KG1 (cell line): ENCODE data around the gene GOLGA3.
"Not testable (repeated sequence)": the region's sequence is repeated elsewhere in the genome, so short reads cannot be mapped to it uniquely, and the experiment has no call there.

Source experiments
- DNase-seq: peaks from one replicate; lab custom pipeline; 2025; lab: John Stamatoyannopoulos, UW

GOLGA3 gene

DNA sequence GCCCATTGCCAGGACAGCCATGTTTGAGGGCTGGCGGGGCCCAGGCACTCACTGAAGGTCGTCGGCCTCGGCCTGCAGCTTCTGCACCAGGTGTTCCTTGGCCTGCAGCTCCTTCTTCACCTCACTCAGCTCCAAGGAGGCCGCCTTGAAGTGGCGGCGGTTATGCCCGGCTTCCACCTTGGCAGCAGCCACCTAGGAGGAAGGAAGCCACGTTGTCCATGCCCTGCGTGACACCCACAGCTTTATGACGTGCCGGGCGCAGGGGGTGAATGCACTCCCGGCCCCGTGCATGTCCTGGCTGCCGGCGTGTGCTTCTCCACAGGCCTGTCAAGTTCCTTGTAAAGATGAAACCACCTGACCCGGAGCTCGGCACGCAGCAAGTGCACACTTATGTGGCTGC lies 51.1 kb downstream of the GOLGA3 start:
- DNase-seq: no peak

- DNase-seq: no peak
Measured at GRCh38 chr12:132776816-132777568, 51.7 kb downstream of the GOLGA3 start.

DNA sequence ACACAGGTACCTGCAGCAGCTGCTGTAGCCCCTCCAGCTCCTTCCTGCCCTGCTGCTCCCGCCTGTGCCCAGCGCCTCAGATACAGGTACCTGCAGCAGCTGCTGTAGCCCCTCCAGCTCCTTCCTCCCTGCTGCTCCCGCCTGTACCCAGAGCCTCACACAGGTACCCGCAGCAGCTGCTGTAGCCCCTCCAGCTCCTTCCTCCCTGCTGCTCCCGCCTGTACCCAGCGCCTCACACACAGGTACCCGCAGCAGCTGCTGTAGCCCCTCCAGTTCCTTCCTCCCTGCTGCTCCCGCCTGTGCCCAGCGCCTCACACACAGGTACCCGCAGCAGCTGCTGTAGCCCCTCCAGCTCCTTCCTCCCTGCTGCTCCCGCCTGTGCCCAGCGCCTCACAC lies 52.4 kb downstream of the GOLGA3 start:
- not testable (repeated sequence) for DNase-seq

- DNase-seq: no peak
Measured at GRCh38 chr12:132775502-132776229, 53.0 kb downstream of the GOLGA3 start.

GRCh38 chr12:132774646-132775275 lies 53.9 kb downstream of the GOLGA3 start:
- DNase-seq: no peak

DNA sequence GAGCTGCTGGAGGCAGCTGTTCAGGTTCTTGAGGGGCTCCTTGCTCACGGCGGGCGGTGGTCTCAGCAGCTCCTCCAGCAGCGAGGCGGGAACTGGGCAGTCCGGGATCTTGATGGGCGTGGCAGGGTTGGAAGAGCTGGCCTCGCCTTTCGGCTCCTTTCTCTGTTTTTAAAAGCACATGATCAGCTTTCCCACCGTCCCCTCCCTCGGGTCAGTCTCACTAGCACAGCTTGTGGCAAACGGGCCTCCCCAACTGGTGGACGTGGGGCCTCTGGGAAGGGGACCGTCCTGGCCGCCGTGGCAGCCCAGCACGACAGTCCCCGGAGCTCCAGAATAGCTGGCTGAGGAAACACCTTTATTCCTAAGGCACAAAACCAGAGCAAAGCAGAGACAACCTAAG lies 54.5 kb downstream of the GOLGA3 start:
- no peak for DNase-seq

GRCh38 chr12:132773077-132773955 lies 55.4 kb downstream of the GOLGA3 start:
- DNase-seq: no peak

DNA sequence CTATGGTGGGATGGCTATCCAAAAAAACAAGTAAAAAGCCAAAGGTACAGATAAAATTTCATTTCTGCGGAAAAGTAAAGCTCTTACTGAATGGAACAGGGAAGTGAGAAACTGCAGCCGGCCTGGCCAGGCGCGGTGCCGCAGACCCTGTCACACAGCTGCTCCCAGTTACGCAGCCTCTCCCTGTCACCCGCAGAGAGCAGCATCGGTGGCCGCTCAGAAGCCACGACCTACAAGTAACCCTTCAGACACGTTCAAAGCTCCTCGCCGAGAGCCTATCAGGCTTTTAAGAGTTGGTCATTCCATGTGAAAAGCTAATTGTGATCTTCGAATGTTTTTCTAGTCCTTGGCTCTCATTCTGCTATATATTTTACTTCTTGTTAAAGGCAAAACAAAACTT lies 56.1 kb downstream of the GOLGA3 start:
- no peak for DNase-seq

- DNase-seq: peak; percentile 35
Measured at GRCh38 chr12:132771126-132771838, 57.4 kb downstream of the GOLGA3 start.

GRCh38 chr12:132766380-132767085 lies 62.1 kb downstream of the GOLGA3 start:
- DNase-seq: no peak

DNA sequence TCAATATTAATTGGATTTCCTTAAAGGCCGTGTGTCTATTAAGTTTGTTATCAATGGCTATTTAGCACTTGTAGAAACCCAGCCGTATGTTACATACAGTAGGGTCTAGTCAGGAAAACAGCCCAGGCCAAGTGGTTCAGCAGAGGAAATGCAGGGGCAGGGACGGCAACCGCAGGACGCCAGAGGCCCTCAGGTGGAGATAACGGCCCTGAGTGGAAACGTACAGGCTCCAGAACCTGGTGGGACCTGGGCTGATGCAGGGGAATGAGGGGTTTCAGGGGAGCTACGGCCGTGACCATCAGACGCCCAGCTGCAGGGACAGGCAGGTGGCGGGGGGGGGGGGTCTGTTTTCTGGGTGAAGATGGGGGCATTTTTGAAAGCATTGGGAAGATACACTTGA lies 63.3 kb downstream of the GOLGA3 start:
- DNase-seq: peak; percentile 11

DNA sequence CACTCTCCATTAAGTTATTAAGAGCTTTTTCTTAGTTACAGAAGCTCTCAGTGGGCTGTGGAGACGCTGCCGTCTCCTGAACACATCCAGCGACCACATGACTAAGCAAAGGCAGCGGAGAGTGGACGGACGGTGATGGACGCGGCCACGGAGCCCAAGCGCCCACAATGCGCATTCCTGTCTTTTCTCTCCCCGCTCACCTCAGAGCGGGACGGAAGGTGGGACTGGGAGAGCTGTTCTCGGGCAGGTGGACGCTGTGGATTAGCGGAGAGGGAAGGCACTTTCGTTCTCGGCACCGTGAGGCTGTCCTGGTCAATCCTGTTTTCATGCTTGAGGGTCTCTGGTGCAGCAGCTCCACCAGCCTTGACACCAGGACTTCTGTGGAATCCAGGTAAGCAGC lies 64.4 kb downstream of the GOLGA3 start:
- DNase-seq: no peak

- DNase-seq: peak; percentile 58
Measured at GRCh38 chr12:132761921-132762583, 66.6 kb downstream of the GOLGA3 start.

DNA sequence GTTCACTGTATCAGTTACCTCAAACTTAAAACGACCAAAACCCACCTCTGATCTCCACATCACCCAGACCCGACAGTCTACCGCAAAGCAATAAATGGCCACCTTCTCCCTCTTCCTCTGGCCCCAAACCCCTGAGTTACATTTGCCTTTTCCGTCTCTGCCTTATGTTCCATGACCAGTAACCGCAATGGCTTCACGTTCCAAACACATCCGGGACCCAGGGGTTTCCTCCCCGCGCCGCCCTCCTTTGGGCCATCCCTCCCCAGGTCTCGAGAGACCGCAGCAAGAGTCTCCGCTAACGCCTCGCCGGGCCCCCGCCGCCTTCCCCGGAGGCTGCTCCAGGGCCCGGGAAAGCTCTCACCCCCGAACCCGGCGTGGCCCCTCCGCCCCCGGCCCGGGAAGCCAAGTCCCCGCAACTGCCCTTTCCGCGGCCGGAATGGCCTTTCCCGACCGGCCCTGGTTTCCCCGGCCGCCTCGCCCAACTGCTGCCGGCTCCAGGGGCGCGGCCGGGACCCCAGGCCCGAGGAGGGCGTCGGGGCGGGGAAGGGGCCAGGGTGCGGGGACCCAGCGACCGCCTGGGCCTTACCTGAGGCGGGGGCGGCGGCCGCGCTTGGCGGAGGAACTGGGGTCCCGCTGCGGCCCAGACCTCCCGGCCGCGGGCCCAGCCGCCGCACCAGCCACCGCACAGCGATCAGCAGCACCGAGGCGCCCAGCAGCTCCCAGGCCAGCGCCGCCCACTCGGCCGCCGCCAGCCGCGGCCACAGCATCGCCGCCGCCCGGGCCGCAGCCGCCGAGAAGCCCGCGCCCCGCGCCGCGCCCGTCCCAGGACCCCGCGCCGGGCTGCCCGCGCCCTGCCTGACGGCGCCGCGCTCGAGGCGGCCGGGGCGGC lies 67.4 kb downstream of the GOLGA3 start, which contains the start of gene ANKLE2:
ANKLE2 (minus strand) TSS at position 801 of the 889 bp plus-strand sequence; CDS start at position 767, 34 bp downstream.
- peak; percentile 12 for DNase-seq

DNA sequence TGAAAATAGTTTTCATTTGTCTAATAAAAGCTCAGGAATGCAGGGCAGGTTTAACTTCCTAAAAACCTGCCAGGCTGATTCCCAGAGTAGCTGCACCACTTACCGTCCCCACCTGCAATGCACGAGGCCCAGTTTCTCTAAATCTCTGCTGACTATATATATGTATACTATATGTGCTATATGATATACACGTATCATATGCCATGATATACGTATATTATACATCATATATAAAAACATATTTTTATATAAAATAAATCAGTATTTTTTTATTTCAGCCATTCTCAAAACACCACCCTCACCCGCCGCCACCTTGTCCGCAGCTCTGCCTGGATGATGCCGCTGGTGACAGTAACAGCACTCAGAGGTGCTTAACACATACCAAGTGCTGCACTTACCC lies 69.3 kb downstream of the GOLGA3 start:
- no peak for DNase-seq

DNA sequence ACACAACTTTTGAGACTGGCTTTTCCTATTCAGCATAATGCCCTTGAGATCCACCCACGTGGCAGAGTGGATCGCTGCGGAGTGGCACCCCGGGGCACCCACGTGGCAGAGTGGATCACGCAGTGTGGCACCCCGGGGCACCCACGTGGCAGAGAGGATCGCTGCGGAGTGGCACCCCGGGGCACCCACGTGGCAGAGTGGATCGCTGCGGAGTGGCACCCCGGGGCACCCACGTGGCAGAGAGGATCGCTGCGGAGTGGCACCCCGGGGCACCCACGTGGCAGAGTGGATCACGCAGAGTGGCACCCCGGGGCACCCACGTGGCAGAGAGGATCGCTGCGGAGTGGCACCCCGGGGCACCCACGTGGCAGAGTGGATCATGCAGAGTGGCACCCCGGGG lies 69.8 kb downstream of the GOLGA3 start:
- DNase-seq: not testable (repeated sequence)

GRCh38 chr12:132754160-132754932 lies 74.3 kb downstream of the GOLGA3 start:
- DNase-seq: no peak

- not testable (repeated sequence) for DNase-seq
Measured at GRCh38 chr12:132753670-132754069, 75.0 kb downstream of the GOLGA3 start.
